Urothelium cell line (cell line): Measurements from ENCODE around the gene RPLP2.

Experiments
- DNase-seq: peaks from one replicate; pipeline ENCODE4 v3.0.0; 2011; ENCODE audit warnings: low spot score, mixed read lengths
- FAIRE-seq: peaks from 2 replicates; lab custom pipeline; 2011; peaks lifted over from hg19 to GRCh38; lab: Jason Lieb, UNC

Gene RPLP2

GRCh38 chr11:821512-822371 lies 12.0 kb downstream of the RPLP2 start:
- DNase-seq = no peak
- FAIRE-seq = no peak

- FAIRE-seq (no peak), DNase-seq (no peak)
Measured at GRCh38 chr11:823441-824291, 13.9 kb downstream of the RPLP2 start.

- FAIRE-seq = no peak
- DNase-seq = no peak
Measured at GRCh38 chr11:824292-824880, 14.6 kb downstream of the RPLP2 start.

- FAIRE-seq (no peak), DNase-seq (no peak)
Measured at GRCh38 chr11:824942-825341, 15.2 kb downstream of the RPLP2 start.

GRCh38 chr11:825366-826226 lies 15.8 kb downstream of the RPLP2 start:
- DNase-seq (no peak), FAIRE-seq (no peak)

- FAIRE-seq = no peak
Measured at GRCh38 chr11:826227-826621, 16.5 kb downstream of the RPLP2 start.

GRCh38 chr11:826836-827145 lies 17.0 kb downstream of the RPLP2 start:
- no peak for DNase-seq
- FAIRE-seq = no peak

More at GRCh38 chr11:826227-826621, 16.5 kb downstream of the RPLP2 start:
- no peak for DNase-seq

GRCh38 chr11:827146-827896 lies 17.6 kb downstream of the RPLP2 start:
- no peak for FAIRE-seq

GRCh38 chr11:827897-828192 lies 18.1 kb downstream of the RPLP2 start, which contains the start of gene CRACR2B:
Gene CRACR2B, plus strand, starts transcription at chr11:827919. Its CDS starts 689 bp downstream, at chr11:828608.
- no peak for DNase-seq
- FAIRE-seq = no peak

More at GRCh38 chr11:827146-827896, 17.6 kb downstream of the RPLP2 start:
- DNase-seq = no peak

GRCh38 chr11:828506-829175 lies 18.9 kb downstream of the RPLP2 start:
- FAIRE-seq = no peak
- DNase-seq = no peak

- no peak for DNase-seq
- FAIRE-seq = no peak
Measured at GRCh38 chr11:829176-829846, 19.5 kb downstream of the RPLP2 start.

- DNase-seq (no peak), FAIRE-seq (no peak)
Measured at GRCh38 chr11:829847-830294, 20.1 kb downstream of the RPLP2 start.

- no peak for FAIRE-seq
- no peak for DNase-seq
Measured at GRCh38 chr11:830295-831117, 20.7 kb downstream of the RPLP2 start.

- DNase-seq = no peak
- FAIRE-seq = no peak
Measured at GRCh38 chr11:831118-831864, 21.5 kb downstream of the RPLP2 start.

- DNase-seq (no peak), FAIRE-seq (no peak)
Measured at GRCh38 chr11:831961-832528, 22.3 kb downstream of the RPLP2 start.

- FAIRE-seq (no peak), DNase-seq (peak; percentile 74)
Measured at GRCh38 chr11:832529-833113, 22.9 kb downstream of the RPLP2 start, which contains the start of gene CD151. Gene CD151, plus strand, starts transcription at chr11:832952. Its CDS starts 3,118 bp downstream, at chr11:836070.
